Astrocyte of the cerebellum (primary cell): ENCODE measurements around the gene YPEL3.

Experiments used
- DNase-seq: peaks from one replicate; pipeline ENCODE4 v3.0.0-alpha.2; 2011; ENCODE audit warnings: low read depth
- H3K4me3 ChIP-seq: 2 replicates; pipeline ENCODE4 v1.5.1; 2011; ENCODE audit warnings: mild to moderate bottlenecking, low read depth, low read length, moderate library complexity
- CTCF ChIP-seq: IDR thresholded peaks from 2 replicates; pipeline ENCODE4 v1.5.1; 2012; ENCODE audit warnings: low read length, low read depth, moderate library complexity, mild to moderate bottlenecking; ENCODE audit errors: missing control alignments
- in situ Hi-C: cut with HindIII; loops from 2 replicates; pipeline ENCODE4 v1.10.0; 2017; ENCODE audit warnings: low sequenced_read_pairs

The YPEL3 gene

DNA sequence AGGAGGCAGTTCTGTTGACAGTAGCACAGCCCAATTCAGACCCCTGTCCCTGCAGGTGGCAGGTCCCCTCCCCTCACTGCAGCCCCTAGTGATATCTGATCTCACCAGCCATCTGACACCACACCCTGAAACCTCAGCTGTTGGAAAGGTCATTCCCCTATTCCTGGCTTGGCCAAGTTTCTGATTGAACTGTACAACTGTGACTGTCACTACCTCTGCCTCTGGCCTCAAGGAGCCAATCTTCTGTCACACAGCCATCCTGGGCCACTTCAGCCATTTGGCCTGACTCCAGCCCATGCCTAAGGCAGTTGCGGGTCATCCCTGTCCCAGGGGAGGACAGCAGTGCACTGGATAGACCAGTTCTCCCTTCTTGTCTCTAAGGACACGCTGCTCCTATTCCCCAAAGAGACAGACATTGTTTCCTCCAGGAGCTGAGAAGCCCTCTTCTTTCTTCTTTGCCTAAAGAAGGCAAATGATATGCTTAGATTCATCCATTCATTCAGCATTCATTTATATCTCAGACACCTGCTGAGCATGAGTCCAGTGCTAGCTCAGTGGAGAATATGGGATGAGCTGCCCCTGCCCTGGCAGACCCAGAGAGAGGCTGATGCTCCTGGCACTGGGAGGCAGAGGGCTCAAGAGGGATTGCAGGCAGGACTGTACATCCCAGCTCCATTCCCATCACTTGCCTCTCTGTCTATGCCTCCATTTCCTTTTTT is 35.0 kb downstream of the YPEL3 start:
- H3K4me3 ChIP-seq = no peak overlapping the region
- in situ Hi-C loops = no loop called here
- no peak for TF ChIP-seq CTCF
- no peak for DNase-seq

- in situ Hi-C loops = no loop called here
- no peak overlapping the region for H3K4me3 ChIP-seq
- no peak for DNase-seq
- TF ChIP-seq CTCF = no peak
These were observed 35.7 kb downstream of the YPEL3 start for GRCh38 chr16:30060346-30060745.

DNA sequence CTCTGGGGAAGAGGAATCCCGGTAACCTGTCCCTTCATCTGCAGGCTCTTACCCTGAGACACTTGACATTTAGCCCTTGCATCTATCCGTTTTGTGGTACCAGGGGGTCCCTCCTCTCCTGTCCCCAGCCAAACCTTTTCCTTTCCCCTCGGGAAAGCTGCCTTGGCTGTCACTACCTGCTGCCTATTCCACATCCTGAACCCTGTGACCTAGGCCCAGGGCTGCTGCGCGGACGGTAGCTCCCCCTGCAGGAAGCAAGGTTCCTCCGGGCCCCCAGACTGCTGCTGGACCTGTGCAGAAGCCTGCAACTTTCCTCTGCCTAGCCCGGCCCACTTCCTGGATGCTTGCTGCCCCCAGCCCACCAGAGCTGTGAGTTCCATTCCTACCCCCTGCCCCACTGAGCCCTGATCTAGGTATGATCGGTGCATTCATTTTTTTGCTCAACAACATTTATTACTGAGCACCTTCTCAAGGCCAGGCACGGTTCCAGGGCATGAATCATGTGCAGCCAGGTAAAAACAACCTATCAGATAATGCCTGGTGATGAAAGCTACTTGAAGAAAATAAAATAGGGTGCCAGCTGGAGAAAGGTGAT is 41.0 kb downstream of the YPEL3 start:
- in situ Hi-C loops = loop anchor here (5.0 kb wide), 1 partner anchor 62 kb away; no protein-coding TSS in a partner anchor
- DNase-seq = no peak
- peak; percentile 70 for TF ChIP-seq CTCF
- no peak overlapping the region for H3K4me3 ChIP-seq

GRCh38 chr16:30054451-30054850 is 41.6 kb downstream of the YPEL3 start:
- in situ Hi-C loops = loop anchor here (5.0 kb wide), 1 partner anchor 63 kb away; no protein-coding TSS in a partner anchor
- no peak for TF ChIP-seq CTCF
- DNase-seq = no peak
- no peak overlapping the region for H3K4me3 ChIP-seq

GRCh38 chr16:30053376-30054015 is 42.5 kb downstream of the YPEL3 start:
- H3K4me3 ChIP-seq = peak overlapping the region; percentile 87
- in situ Hi-C loops = loop anchor here (5.0 kb wide), 1 partner anchor 64 kb away; no protein-coding TSS in a partner anchor
- TF ChIP-seq CTCF = no peak
- DNase-seq = no peak

DNA sequence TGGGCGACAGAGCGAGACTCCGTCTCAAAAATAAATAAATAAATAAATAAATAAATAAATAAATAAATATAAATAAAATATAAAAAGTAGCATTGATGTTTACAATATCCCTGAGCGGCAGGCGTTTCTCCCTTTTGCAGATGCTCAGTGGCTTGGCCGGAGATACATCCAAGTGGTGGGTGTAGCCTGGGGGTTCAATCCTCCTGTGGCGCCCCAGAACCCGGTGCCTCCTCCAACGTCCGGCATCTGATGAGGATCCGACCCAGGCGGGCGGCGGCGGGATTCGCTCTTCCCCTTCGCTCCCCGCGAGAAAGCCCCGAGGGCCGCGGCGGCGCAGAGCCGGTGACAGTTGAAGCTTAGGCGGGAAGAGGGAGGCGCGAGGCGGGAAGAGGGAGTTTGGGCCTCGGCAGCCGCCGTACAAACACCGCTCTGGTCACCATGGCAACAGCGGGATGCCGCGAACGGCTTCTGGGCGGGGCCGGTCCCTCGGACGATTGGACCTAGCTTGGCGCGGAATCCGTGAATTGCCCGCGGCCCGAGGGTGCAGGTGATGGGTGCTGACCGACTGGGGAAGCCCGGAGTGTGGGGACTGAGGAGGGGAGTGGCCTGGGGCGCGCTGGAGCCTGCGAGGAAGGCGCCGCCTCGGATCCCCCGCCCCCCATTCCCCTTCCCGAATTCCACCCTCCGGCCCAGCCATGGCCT is 43.2 kb downstream of the YPEL3 start:
- H3K4me3 ChIP-seq = peak overlapping the region; percentile 87
- TF ChIP-seq CTCF = no peak
- peak; percentile 69 for DNase-seq
- in situ Hi-C loops = loop anchor here (5.0 kb wide), 1 partner anchor 64 kb away; no protein-coding TSS in a partner anchor
